ENCODE measurements around the gene TIMP4.

- TF ChIP-seq, protein P1, sequence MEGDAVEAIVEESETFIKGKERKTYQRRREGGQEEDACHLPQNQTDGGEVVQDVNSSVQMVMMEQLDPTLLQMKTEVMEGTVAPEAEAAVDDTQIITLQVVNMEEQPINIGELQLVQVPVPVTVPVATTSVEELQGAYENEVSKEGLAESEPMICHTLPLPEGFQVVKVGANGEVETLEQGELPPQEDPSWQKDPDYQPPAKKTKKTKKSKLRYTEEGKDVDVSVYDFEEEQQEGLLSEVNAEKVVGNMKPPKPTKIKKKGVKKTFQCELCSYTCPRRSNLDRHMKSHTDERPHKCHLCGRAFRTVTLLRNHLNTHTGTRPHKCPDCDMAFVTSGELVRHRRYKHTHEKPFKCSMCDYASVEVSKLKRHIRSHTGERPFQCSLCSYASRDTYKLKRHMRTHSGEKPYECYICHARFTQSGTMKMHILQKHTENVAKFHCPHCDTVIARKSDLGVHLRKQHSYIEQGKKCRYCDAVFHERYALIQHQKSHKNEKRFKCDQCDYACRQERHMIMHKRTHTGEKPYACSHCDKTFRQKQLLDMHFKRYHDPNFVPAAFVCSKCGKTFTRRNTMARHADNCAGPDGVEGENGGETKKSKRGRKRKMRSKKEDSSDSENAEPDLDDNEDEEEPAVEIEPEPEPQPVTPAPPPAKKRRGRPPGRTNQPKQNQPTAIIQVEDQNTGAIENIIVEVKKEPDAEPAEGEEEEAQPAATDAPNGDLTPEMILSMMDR (conservative IDR thresholded peaks at IDR 0.05): no peak
- TF ChIP-seq EZH2 (IDR thresholded peaks at IDR 0.05; ENCODE audit: low read depth): no peak
Observed at GRCh38 chr3:12196684-12197083, 38.0 kb upstream of the TIMP4 start.
